ENCODE results near the gene ADAMTSL1.

DNA sequence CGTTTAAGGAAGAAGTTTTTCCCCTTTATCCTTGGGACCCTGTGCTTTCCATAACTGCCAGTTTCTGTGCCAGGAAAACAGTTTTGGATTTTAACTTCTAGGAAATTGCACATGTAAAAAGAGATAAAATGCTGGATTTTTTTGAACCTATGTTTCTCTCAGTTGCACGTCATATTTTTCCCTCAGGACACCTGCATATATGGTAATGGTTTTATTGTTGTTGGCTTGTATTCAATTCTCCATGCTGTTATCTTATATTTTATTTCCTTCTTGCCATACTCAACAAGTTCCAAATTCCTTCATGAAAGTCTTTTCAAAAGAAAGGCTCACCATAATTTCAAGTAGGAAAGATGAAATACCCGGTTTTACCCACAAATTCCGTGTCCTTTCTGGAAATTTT is 7.9 kb upstream of the ADAMTSL1 start:
- TF ChIP-seq, protein P1, sequence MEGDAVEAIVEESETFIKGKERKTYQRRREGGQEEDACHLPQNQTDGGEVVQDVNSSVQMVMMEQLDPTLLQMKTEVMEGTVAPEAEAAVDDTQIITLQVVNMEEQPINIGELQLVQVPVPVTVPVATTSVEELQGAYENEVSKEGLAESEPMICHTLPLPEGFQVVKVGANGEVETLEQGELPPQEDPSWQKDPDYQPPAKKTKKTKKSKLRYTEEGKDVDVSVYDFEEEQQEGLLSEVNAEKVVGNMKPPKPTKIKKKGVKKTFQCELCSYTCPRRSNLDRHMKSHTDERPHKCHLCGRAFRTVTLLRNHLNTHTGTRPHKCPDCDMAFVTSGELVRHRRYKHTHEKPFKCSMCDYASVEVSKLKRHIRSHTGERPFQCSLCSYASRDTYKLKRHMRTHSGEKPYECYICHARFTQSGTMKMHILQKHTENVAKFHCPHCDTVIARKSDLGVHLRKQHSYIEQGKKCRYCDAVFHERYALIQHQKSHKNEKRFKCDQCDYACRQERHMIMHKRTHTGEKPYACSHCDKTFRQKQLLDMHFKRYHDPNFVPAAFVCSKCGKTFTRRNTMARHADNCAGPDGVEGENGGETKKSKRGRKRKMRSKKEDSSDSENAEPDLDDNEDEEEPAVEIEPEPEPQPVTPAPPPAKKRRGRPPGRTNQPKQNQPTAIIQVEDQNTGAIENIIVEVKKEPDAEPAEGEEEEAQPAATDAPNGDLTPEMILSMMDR (IDR thresholded peaks at IDR 0.05), result no peak
- TF ChIP-seq POLR2A (IDR thresholded peaks at IDR 0.05) (no peak), POLR2AphosphoS5 (IDR thresholded peaks at IDR 0.05) (no peak), EP300 (IDR thresholded peaks at IDR 0.05) (no peak)

Data from stomach (tissue), 4 donors.